CD4-positive, alpha-beta T cell (primary cell): ENCODE results near the gene PCDHA1. TPM values are rescaled to one million over a fixed set of nuclear protein-coding genes. Genes with fewer than 3 reads are reported as not detected.

ENCODE experiments used
- ATAC-seq: fragments of 200-7000 bp; cut with Tn5 transposase; one replicate; pipeline ENCODE4 v1.10.0; 2022; ENCODE audit warnings: mild to moderate bottlenecking; ENCODE audit not compliant: poor library complexity
- CTCF ChIA-PET: fragments of 350-600 bp; sonication (Branson Sonifier 250); formaldehyde crosslinking; loops from one replicate; lab custom pipeline; 2021; ENCODE audit warnings: antibody characterized with exemption, inconsistent platforms; lab: Charles Lee
- POLR2A ChIA-PET: fragments of 350-600 bp; sonication (Branson Sonifier 250); formaldehyde crosslinking; loops from one replicate; lab custom pipeline; 2021; ENCODE audit warnings: antibody characterized with exemption, inconsistent platforms; lab: Charles Lee
- DNase-seq, 14 experiments: peaks; one replicate each; pipeline ENCODE4 v3.0.0-alpha.2; 2013 to 2020; ENCODE audit warnings: mixed read lengths in 2 of 14
- H3K27ac ChIP-seq, 2 donors: one replicate each; pipeline versions ENCODE4 v1.5.1 to v1.7.0; 2013; ENCODE audit warnings: low read length in 2 of 2, low read depth in 1 of 2, mild to moderate bottlenecking in 1 of 2
- H3K27me3 ChIP-seq, 2 experiments: 1 replicate in 1 of 2; 2 replicates in 1 of 2; pipeline versions ENCODE4 v1.6.1 to v1.7.0; 2013; ENCODE audit warnings: low read length in 2 of 2, control low read depth in 1 of 2, mild to moderate bottlenecking in 1 of 2, moderate library complexity in 1 of 2; ENCODE audit not compliant: insufficient read depth in 2 of 2, control insufficient read depth in 1 of 2
- H3K36me3 ChIP-seq: one replicate; pipeline ENCODE4 v1.6.1; 2013; ENCODE audit warnings: low read length, control low read depth; ENCODE audit not compliant: insufficient read depth
- H3K4me1 ChIP-seq: one replicate; pipeline ENCODE4 v1.6.1; 2013; ENCODE audit warnings: low read length, control low read depth; ENCODE audit not compliant: insufficient read depth
- H3K4me3 ChIP-seq: one replicate; pipeline ENCODE4 v1.5.1; 2013; ENCODE audit warnings: mild to moderate bottlenecking, low read length, moderate library complexity
- H3K9me3 ChIP-seq, 2 experiments: 1 replicate in 1 of 2; 2 replicates in 1 of 2; pipeline versions ENCODE4 v1.6.1 to v1.7.0; 2013; ENCODE audit warnings: low read length in 2 of 2, mild to moderate bottlenecking in 2 of 2, control low read depth in 1 of 2, moderate library complexity in 1 of 2; ENCODE audit not compliant: control insufficient read depth in 1 of 2, insufficient read depth in 1 of 2
- H3K27ac Mint-ChIP-seq: one replicate; pipeline ENCODE4 v1.8.0; 2020; ENCODE audit warnings: mixed read lengths
- H3K27me3 Mint-ChIP-seq: one replicate; pipeline ENCODE4 v1.8.0; 2021; ENCODE audit warnings: mixed read lengths
- H3K36me3 Mint-ChIP-seq: one replicate; pipeline ENCODE4 v1.8.0; 2021; ENCODE audit warnings: low read depth, mixed read lengths
- H3K4me1 Mint-ChIP-seq: one replicate; pipeline ENCODE4 v1.8.0; 2021; ENCODE audit warnings: low read depth, mixed read lengths
- H3K4me3 Mint-ChIP-seq: one replicate; pipeline ENCODE4 v1.8.0; 2020; ENCODE audit warnings: mild to moderate bottlenecking, mixed read lengths
- H3K9me3 Mint-ChIP-seq: one replicate; pipeline ENCODE4 v1.8.0; 2020; ENCODE audit warnings: mixed read lengths
- CTCF ChIP-seq: fragments of 200-600 bp; IDR thresholded peaks from one replicate; pipeline ENCODE4 v1.8.0; 2022; ENCODE audit warnings: antibody characterized with exemption, mild to moderate bottlenecking
- intact Hi-C, 2 experiments: fragments of 100-400 bp; cut with DNase I in 1 of 2; cut with micrococcal nuclease in 1 of 2; formaldehyde crosslinking; loops; one replicate each; pipeline versions ENCODE4 v1.15.1 to v1.9.0; 2023 to 2025; cut with DNase I, micrococcal nuclease
- total RNA-seq, 174 experiments: library from RNA in 2 of 174; stranded (reverse) in 2 of 174; gene quantifications; one replicate each; pipeline ENCODE4 v1.2.3 and lab custom pipeline; 2021 to 2026

Gene PCDHA1
- total RNA-seq, 2 experiments from 2014 or later: not detected

GRCh38 chr5:140855772-140856674, 70.1 kb downstream of the PCDHA1 start, which contains the start of gene PCDHA10:
PCDHA10 (plus strand) TSS chr5:140855897; CDS start chr5:140856049, 152 bp downstream.
- intact Hi-C loops: no loop called here
- Mint-ChIP-seq H3K27me3 (peaks cover 47% of the 10 kb centered on the region), H3K36me3 (peaks cover 6% of the 10 kb centered on the region), H3K9me3 (peaks cover 12% of the 10 kb centered on the region), H3K27ac (no peak within 1 kb of the TSS), H3K4me1 (no peaks in the 10 kb centered on the region), H3K4me3 (no peak within 1 kb of the TSS)
- CTCF ChIA-PET: no interaction called here
- no peaks in the 10 kb centered on the region for H3K4me1 ChIP-seq
- POLR2A ChIA-PET: no interaction called here
- no peak within 1 kb of the TSS for H3K4me3 ChIP-seq
- ATAC-seq: no peak
- TF ChIP-seq CTCF: no peak
- H3K9me3 ChIP-seq: peaks cover 16 to 32% of the 10 kb centered on the region in 2 experiments
- no peak within 1 kb of the TSS for H3K27ac ChIP-seq
- no peak for DNase-seq
- H3K27me3 ChIP-seq: peaks cover 9 to 10% of the 10 kb centered on the region in 2 experiments
- no peaks in the 10 kb centered on the region for H3K36me3 ChIP-seq

- Mint-ChIP-seq H3K36me3 (peaks cover 6% of the 10 kb centered on the region), H3K4me3 (no peak overlapping the region), H3K9me3 (peaks cover 15% of the 10 kb centered on the region), H3K4me1 (no peaks in the 10 kb centered on the region), H3K27ac (no peak overlapping the region), H3K27me3 (peaks cover 57% of the 10 kb centered on the region)
- peaks cover 9 to 11% of the 10 kb centered on the region in 2 experiments for H3K27me3 ChIP-seq
- no peak overlapping the region for H3K4me3 ChIP-seq
- intact Hi-C loops: no loop called here
- no peak for ATAC-seq
- H3K27ac ChIP-seq: no peak overlapping the region
- ChIA-PET CTCF (no interaction called here), POLR2A (no interaction called here)
- DNase-seq: no peak
- no peaks in the 10 kb centered on the region for H3K4me1 ChIP-seq
- TF ChIP-seq CTCF: no peak
- H3K9me3 ChIP-seq: peaks cover 29 to 40% of the 10 kb centered on the region in 2 experiments
- H3K36me3 ChIP-seq: no peaks in the 10 kb centered on the region
These were observed 71.4 kb downstream of the PCDHA1 start for GRCh38 chr5:140857177-140857986.

- H3K27me3 Mint-ChIP-seq: peaks cover 54% of the 10 kb centered on the region
- H3K27ac ChIP-seq: no peak overlapping the region
- TF ChIP-seq CTCF: no peak
- POLR2A ChIA-PET: no interaction called here
- H3K4me1 Mint-ChIP-seq: no peaks in the 10 kb centered on the region
- H3K36me3 ChIP-seq: no peaks in the 10 kb centered on the region
- H3K9me3 ChIP-seq: peaks cover 29 to 42% of the 10 kb centered on the region in 2 experiments
- no peaks in the 10 kb centered on the region for H3K4me1 ChIP-seq
- CTCF ChIA-PET: no interaction called here
- ATAC-seq (no peak), DNase-seq (no peak)
- peaks cover 6% of the 10 kb centered on the region for H3K36me3 Mint-ChIP-seq
- peaks cover 15% of the 10 kb centered on the region for H3K9me3 Mint-ChIP-seq
- H3K27me3 ChIP-seq: peaks cover 9 to 14% of the 10 kb centered on the region in 2 experiments
- intact Hi-C loops: no loop called here
- no peak overlapping the region for H3K4me3 ChIP-seq
- H3K4me3 Mint-ChIP-seq: no peak overlapping the region
- no peak overlapping the region for H3K27ac Mint-ChIP-seq
These were observed 72.0 kb downstream of the PCDHA1 start for GRCh38 chr5:140857987-140858240.
